UCSD-AML1 (cell line): Measurements from ENCODE around the gene MESP1.

Experiments
- DNase-seq: peaks from one replicate; lab custom pipeline; 2025; ENCODE audit not compliant: unreplicated experiment; lab: John Stamatoyannopoulos, UW

MESP1 gene

DNA sequence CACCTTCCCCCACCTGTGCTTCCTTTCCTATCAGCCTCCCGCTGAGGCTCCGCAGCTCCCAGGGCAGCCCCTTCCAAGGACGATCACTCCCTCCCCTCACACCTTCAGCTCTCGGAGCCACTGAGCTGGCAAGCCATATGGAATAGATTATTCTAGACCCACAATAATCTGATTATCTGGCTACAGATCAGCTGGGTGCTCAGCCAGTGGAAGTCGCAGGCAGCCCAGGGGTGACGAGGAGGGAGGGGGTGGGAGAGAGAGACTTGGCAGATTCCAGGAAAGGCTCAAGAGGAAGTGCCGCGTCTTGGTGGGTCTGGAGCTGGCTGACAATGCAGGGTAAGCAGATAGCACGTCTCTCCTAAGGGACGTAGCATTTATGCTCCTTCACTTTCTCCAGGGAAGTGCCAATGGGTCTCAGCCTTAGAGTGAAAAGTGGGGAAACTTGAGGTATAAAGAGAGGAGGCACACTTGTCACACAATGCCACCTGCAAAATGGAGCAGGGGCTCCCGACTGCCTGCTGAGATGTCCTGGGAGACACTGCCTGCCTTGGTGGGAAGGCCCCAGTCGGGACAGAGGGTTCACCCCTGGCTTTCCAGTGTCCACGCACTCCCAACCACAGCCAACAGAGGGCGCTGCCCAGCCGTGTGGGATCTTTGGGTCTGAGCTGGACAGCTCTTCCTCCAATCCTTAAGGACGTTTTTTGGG lies 9.4 kb upstream of the MESP1 start:
- DNase-seq = peak; percentile 85

- no peak for DNase-seq
Observed at GRCh38 chr15:89759835-89760234, 8.8 kb upstream of the MESP1 start.

- DNase-seq = no peak
Observed at GRCh38 chr15:89758981-89759380, 7.9 kb upstream of the MESP1 start.

DNA sequence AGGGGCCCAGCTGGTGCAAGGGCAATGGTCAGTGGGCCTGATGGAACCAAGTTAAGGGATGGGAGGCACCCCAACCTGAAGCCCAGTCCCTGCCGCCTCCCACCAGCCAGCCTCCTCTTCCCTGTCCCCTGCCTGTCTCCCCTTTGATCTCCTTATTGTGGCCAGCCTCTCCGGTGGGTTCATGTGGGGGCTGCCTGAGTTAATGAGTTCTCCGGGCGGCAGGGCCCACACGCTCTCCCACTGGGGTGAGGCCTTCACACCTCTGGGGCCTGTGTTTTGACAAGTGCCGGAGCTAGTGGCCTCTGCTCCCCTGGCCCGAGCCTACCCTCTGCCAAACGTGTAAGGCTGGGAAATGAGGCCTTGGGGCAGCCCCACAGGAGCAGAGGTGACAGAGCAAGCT lies 7.2 kb upstream of the MESP1 start:
- DNase-seq = no peak

DNA sequence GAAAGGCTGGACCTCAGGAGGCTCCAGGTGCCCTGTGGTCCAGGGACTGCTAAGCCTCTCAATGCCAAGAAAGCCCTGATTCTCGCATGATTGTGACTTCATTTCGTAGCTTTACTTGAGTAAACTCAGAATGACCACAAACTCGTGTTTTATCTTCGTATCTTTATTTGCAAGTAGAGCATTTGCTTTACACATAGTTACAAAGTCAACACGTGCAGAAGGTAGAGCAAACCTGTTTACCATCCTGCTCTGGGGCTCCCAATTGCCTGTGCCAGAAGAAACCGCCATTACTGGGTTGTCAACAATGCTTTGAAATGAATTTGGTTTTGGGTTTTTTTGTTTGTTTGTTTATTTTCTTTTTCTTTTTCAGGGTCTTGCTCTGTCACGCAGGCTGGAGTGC lies 5.8 kb upstream of the MESP1 start:
- no peak for DNase-seq

DNA sequence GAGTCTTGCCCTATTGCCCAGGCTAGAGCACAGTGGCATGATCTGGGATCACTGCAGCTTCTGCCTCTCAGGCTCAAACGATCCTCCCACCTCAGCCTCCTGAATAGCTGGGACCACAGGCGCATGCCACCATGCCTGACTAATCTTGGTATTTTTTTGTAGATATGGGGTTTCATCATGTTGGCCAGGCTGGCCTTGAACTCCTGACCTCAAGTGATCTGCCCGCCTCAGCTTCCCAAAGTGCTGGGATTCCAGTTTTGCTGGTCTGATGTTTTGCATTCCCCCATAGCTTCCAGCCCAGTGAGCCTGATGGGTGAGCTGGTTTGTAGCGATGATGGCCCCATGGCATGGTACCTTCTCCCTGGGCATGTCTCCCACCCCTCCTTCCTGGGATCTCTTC lies 4.7 kb upstream of the MESP1 start:
- no peak for DNase-seq

GRCh38 chr15:89754361-89755154 lies 3.5 kb upstream of the MESP1 start:
- DNase-seq = no peak

DNA sequence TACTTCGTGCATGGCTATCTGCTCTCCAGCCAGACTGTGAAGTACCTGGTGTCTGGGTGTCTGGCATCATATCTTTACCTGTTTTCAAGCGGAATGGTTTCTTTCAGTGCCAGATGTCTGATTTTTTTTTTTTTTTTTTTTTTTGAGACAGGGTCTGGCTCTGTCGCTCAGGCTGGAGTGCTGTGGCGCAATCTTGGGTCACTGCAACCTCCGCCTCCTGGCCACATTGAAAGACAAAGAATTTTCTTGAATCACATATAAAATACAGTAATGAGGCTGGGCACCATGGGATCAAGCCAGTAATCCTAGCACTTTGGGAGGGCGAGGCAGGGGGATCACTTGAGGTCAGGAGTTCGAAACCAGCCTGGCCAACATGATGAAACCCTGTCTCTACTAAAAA lies 2.8 kb upstream of the MESP1 start:
- no peak for DNase-seq

GRCh38 chr15:89751748-89752147 lies 699 bp upstream of the MESP1 start:
- DNase-seq = no peak

GRCh38 chr15:89749951-89750559 lies 994 bp downstream of the MESP1 start:
- DNase-seq = no peak

GRCh38 chr15:89749526-89749925 lies 1.5 kb downstream of the MESP1 start:
- no peak for DNase-seq

- no peak for DNase-seq
Observed at GRCh38 chr15:89749054-89749453, 2.0 kb downstream of the MESP1 start.

DNA sequence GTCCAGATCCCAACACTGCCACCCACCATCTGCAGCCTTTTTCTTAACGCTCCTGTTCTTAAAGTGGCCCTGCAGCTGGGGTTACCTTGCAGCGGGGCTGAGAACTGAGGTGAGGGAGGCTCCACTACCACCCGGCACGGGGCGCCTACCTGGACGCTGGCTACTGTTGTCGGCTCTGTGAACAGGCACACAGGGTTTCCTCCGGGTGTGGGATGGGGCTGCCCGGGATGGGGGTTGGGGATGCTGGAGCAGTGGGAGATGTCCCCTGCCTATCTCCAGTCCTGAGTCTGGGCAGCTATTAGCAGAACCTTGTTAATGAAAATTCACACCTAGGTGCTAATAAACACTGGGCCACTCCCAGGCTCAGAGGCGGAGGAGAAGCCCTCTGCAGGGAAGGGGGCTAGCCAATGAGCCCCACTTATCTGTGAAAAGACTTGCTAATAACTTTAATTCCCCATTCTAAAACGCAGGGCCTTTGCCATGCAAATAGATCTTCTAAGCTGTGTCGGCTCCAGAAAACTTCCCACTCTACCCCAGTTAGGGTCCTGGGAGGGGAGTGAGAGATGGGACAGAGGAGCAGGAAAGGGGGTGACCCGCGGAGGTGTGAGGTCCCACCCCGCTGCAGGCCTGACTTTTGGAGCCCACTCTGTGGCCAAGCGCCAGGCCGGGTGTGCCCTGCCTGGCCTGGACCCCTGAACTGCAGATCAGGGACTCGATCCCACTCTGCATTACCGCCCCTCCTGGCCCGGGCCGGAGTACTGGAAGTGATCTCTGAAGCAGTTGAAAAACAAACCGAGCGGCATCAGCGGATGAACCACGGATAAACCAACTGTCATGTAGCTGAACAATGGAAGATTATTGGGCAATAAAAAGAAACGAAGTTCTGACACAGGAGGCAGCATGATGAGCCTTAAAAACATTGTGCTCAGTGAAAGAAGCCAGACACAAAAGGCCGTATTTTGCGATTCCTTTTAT lies 3.1 kb downstream of the MESP1 start:
- DNase-seq = no peak

GRCh38 chr15:89746386-89746780 lies 4.7 kb downstream of the MESP1 start:
- DNase-seq = no peak

DNA sequence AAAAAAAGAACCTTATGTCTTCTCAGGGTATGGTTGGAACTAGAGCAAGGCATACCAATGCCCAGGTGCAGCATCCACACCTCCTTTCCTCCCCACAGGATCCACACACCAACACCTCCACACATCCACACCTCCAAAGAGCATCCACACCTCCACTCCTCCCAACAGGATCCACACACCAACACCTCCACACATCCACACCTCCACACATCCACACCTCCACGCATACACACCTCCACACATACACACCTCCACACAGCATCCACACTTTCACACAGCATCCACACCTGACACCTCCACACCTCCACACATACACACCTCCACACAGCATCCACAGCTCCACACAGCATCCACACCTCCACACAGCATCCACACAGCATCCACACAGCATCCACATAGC lies 5.3 kb downstream of the MESP1 start:
- DNase-seq = no peak

DNA sequence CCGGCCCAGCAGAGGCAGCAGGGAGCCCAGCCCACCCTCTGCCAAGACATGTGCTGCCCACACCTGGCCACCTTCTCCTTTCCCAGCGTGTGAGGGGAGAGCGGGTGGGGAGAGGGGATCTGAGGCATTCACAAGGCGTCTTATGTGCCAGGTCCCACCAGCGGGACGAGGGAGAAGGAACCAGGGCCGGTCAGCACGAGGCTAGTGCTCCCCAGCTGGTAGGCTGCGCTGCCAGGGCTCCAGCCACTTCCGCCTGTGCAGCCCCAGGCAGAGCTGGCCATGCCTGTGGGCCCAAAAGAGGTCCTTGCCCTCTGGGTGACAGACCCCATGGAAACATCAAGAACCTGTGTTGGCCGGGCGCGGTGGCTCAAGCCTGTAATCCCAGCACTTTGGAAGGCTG lies 5.9 kb downstream of the MESP1 start:
- DNase-seq = no peak

GRCh38 chr15:89743594-89743993 lies 7.5 kb downstream of the MESP1 start:
- no peak for DNase-seq

- no peak for DNase-seq
Observed at GRCh38 chr15:89743011-89743410, 8.0 kb downstream of the MESP1 start.

GRCh38 chr15:89740137-89740536 lies 10.9 kb downstream of the MESP1 start:
- peak; percentile 34 for DNase-seq

GRCh38 chr15:89735773-89736172 lies 15.3 kb downstream of the MESP1 start:
- no peak for DNase-seq
